Stimulated activated CD8-positive, alpha-beta memory T cell treated with anti-CD3 and anti-CD28 coated beads, Interleukin-7, amount 100 ng/mL, for 1 hour (primary cell): Measurements from ENCODE around the gene FMO2.
"Not testable (repeated sequence)": the region's sequence is repeated elsewhere in the genome, so short reads cannot be mapped to it uniquely, and the experiment has no call there.

Experiments used
- DNase-seq, 2 donors: peaks; one replicate each; pipeline ENCODE4 v3.0.0-alpha.2; 2020; ENCODE audit warnings: low read depth in 2 of 2

Gene FMO2

DNA sequence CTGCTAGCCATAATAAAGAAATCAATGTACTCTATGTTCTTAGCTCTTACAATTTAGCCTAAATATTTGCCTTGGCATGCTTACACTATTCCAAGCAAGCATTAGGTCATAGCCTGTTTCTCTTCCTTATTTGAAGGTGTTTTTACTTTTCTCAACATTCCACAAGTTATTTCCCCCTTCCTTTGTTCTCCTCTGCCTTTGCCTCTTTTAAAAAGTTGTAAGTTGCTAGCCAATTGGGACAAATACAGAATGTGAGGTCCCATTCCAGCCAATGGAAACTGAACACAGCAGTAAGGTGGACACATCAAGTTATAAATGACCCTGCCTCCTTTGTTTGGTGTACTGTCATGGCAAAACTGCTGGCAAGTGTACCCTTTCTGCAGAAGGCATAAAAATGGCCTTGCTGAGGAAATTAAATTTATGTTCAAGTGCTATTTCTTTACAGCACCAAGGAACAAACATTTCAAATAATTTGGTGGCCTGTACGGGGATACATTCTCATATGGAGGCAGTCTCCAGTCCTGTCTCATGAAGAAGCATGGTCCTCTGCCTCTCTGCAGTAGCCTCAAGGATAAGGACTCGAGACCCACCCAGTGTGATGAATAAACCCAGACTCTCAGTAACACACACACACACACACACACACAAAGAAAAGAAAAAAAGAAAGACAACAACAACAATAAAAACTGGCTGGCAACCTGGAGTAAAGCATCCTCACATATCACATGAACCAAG, 34.4 kb downstream of the FMO2 start:
- no peak for DNase-seq

DNA sequence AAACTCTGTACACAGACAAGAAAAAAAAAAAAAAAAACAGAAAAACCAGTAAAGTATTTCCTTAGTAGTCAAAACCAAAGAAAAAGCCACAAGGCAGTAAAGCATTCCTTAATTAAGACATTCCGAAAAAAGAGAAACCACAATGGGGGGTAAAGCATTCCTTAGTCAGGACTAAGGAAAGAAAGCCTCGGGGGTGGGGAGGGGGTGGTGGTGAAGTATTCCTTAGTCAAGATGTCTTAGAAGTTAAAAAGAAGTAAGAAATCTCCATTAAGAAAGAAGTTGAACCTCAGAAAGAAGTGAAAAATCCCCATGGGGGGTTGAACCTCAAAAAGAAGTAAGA, 35.0 kb downstream of the FMO2 start:
- DNase-seq, result no peak

DNA sequence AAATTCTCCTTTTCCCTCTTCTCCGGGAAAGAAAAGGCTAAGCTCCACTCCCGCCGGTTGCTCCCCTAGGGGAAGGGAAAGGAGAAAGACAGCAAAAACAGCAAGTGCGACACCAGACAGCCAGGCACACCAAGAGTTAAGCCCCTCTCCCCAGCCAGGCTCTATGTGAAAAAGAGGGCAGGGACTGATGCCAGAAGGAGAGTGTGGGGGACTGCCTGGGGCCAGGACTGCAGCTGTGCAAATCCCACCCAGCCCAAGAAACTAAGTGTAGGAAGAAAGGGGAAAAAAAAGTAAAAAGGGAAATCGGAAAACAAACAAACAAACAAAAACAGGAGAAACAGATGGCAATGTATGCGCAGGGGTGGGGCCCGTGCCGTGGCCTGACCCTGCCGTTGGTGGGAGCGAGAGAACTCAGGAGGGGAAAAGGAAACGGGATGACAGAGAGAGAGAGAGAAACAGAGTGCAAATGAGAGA, 35.5 kb downstream of the FMO2 start:
- DNase-seq, result no peak

DNA sequence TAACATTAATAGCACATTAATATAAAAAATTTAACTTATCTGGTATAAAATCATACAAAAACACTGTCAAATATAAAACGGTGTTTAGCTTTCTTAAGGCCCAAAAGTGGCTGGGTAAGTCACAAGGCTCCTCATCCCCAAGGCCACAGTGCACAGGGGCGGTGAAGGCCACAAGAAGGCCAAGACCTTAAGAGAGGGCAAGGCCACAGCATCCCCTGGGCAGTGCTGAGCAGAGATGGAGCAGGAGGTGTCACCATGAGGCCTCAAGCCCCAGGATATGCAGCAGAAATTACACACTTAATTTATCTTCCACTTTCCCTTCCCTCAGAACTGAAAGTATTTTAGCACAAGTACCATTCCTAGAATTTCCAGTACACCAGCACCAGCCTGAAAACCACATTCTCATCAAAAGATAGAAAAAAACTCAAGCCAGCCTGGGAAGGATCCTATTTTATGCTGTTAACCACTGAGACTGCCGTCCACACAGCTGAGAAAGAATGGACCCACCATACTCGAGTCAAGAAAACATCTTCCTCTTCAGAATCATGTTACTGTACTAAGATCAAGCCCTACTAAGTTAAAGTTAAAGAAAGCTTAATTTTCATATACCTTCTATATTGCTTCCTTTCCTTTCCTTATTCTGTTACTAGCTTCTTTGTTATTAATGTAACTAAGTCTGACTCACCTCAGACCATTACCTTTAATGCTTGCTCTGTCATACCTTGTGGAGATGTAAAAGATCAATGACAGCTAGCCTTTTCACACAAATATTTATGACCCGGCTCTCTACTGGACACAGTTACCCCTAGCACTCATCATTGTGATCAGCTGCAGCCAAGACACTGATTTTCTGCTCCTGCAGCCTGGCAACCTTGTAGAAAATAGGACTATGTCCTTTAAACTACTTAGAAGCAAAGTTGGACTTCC, 36.8 kb downstream of the FMO2 start:
- DNase-seq, result no peak

DNA sequence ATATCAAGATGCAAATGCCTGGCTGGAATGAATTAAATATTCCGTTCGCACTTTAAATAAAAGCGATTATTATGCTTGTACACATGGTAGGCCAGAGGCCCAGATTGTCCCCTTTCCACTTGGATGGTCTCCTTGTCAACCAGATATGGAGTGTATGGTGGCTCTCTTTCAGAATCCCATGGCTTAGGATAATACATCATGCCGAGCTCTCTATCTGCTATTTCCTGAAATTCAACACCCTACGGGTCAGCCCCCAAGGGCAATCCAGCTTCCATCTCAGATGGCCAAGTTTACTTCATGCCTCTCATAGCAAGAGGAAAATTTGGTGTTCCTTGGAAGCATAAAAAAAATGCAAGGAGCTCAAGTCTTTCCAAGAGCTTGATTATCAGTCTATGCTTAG, 37.8 kb downstream of the FMO2 start:
- DNase-seq, result no peak

DNA sequence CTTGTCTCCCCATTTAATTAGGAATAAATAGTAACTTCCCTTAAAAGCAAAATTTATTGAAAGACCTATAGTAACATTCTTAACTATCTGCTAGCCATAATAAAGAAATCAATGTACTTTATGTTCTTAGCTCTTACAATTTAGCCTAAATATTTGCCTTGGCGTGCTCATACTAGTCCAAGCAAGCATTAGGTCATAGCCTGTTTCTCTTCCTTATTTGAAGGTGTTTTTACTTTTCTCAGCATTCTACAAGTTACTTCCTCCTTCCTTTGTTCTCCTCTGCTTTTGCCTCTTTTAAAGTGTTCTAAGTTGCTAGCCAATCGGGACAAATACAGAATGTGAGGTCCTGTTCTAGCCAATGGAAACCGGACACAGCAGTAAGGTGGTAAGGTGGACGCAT, 39.2 kb downstream of the FMO2 start:
- not testable (repeated sequence) for DNase-seq

DNA sequence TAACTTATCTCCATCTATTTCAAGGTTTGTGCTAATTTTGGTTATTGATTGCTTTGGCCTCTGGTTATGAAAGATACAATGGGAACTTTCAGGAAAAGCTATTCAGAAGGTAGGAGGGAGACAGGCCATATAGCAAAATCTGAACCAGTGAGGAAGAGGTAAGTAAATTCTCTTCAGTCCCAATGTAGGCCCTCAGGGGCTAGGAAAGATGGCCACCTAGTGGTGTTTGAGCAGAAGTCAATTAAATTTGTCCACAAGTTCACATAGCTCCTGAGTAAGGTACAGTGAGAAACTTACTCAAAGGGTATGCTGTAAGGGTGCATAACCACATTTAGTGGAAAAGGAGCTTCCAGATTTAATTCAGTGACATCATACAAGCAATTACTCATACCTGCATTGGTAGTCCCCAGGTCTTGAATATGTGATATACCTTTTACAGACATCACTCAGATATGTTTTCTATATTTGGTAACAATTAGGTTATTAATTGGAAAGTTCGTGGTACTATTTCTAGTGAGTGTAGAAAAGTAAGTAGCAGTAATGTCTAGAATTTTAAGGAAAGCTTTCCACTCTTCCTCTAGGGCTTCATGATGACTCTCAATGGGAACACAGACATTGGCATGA, 41.8 kb downstream of the FMO2 start:
- no peak for DNase-seq

DNA sequence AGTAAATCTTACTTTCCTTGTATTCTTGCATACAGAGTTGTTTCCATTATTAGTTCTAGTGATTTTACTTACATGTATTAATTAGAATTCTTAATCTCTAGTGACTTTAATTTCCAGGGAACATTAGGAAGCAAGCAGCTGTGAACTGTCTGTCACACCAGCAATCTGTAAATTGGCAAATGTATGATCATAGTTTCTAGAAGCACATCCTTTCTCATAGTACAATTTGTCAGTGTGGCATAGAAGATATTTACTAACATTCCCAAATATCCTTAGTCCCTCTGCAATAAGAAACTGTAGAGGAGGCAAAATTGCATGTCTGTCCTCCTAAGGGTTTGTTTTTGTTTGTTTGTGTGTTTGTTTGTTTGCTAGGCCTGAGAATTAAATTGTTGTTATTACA, 46.2 kb downstream of the FMO2 start:
- DNase-seq, result no peak

DNA sequence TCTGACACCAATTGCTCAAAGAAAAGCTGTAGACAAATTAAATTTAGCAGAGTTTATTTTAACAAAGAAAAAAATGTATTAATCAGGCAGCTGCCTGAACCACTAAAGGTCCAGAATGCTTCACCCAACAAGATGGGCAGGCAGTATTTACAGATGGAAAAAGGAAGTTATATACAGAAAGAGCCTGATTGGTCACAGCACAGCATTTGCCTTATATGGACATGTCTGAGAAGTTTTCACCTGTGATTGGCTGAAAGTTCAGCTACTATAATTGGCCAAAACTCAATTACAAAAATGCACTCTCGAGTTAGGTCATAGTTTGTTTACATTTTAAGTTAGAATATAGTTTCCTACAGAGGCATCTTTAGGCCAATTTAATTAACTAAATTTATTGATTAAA, 48.1 kb downstream of the FMO2 start:
- DNase-seq, result no peak

DNA sequence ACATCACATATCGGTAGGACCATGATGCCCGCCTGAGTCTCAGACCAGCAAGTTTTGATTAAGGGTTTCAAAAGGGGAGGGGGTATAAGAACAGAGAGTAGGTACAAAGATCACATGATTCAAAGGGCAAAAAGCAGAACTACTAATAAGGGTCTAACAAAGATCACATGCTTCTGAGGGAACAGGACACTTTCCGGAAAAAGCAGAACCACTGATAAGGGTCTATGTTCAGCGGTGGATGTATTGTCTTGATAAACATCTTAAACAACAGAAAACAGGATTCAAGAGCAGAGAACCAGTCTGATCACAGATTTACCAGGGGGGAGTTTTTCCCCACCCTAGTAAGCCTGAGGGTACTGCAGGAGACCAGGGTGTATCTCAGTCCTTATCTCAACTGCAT, 51.1 kb downstream of the FMO2 start:
- DNase-seq, result not testable (repeated sequence)

DNA sequence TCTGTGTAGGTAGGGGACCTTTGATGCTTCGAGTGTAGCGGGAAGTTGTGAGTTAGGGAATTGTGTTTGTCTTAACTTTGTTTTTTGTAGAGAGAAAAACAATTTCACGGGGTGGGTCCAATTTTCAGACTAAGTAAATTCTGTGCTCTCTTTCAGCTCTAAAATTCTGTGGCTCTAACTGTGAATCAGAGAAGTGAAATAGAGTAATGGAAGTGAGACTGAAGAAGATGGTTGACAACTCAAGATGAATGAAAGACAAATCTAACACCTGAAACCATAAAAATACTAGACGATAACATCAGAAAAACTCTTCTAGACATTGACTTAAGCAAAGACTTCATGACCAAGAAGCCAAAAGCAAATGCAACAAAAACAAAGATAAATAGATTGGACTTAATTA, 58.8 kb downstream of the FMO2 start:
- DNase-seq, result no peak

DNA sequence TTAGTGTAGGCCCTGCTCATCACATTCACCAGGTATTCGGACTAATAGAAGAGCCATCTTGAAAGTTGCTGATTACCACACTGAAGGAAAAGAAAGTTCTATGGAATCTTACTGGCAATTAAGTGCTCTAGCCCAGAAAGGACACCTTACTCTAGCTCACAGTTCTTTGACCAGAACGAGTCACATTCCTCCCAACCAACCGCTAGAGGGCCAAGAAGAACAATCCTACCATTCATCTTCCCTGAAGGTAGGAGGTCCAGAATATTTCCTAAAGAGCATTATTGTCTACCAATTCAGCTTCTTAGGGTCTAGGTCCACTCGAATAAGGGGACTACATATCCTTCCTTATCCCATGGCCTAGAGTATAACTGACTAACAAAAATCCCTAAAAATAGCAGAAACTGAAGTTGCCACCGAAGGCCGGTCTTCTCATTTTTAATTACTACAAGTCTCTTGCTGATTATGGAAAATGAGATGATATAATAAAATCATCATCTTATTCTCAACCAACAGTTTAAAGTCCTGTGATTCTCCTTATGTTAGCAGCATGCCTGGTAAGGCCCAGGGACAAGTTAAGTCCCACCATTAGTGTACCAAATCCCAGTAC, 60.5 kb downstream of the FMO2 start:
- DNase-seq, result no peak

DNA sequence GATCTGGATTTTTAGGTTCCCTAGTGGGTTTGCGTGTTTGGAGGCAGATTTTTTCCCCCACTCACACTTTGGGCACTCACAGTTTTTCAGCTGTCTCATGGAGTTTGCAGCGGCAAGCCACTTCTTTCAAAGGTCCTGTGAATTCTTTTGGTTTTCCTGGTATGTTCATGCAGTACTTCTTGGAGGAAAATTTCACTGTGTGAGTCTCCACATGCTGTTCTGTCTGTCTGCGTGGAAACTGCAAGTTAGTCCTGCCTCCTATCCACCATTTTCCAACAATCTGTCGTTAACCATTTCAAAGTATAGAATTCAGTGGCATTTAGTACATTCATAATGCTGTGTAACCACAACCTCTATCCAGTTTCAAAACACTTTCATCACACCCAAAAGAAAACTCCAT, 62.4 kb downstream of the FMO2 start:
- no peak for DNase-seq

DNA sequence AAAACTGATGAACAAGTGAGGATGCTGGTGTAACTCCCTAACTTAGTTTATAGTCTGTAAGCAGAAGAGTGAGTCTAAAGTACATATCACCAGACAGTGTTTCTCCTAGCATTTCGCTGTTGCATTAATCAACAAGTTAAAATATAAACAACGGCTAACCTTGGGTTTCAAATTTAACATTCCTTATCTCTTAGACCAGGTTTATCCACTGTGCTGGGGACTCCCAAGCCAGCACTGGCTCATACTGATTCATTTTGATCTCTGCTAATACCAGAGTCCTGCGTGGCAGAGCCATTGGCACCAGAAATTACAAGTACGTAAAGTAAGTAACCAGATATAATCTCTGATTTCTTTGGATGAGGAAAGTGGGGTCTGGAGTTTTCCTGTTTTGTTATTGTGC, 63.2 kb downstream of the FMO2 start, which contains the start of gene FMO1:
Gene FMO1, plus strand, starts transcription at position 193 of the 400 bp plus-strand sequence. CDS start 9,594 bp downstream, outside the sequence.
- no peak for DNase-seq

DNA sequence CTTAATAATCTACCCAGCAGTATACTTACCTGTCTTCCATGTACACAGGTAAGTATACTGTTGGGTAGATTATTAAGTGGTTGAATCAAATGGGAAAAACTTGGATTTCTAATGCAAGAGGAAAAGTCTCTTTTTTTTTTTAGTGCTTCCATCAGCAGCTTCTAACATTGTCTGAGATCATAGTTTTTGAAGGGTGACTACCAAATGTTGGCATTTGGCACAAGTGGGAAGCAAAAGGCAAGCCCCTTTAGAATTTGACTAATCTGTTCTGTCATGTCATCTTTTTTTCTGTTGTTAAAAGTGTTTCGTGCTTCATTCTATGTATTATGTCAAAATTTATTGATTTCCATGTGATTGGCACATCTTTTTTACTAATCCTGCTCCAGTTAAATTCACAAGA, 63.7 kb downstream of the FMO2 start:
- DNase-seq, result no peak

DNA sequence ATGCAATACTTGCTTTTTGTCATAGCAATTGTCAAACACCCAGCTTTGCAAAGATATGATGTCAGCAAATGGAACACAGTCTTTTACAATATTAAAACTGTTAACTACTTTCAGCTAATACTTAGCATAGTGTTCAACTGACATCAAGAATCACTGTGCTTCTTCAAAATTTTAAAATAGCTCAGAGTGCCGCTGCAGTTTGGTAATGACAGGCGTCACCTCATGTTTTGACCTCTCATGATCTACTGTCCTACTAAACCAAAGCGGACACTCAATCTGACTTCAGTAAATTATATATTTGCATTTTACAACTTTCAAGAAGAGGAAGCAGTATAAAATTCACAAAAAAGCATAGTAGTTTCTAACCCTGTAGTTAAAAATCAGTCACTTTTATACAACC, 65.2 kb downstream of the FMO2 start:
- DNase-seq, result no peak

DNA sequence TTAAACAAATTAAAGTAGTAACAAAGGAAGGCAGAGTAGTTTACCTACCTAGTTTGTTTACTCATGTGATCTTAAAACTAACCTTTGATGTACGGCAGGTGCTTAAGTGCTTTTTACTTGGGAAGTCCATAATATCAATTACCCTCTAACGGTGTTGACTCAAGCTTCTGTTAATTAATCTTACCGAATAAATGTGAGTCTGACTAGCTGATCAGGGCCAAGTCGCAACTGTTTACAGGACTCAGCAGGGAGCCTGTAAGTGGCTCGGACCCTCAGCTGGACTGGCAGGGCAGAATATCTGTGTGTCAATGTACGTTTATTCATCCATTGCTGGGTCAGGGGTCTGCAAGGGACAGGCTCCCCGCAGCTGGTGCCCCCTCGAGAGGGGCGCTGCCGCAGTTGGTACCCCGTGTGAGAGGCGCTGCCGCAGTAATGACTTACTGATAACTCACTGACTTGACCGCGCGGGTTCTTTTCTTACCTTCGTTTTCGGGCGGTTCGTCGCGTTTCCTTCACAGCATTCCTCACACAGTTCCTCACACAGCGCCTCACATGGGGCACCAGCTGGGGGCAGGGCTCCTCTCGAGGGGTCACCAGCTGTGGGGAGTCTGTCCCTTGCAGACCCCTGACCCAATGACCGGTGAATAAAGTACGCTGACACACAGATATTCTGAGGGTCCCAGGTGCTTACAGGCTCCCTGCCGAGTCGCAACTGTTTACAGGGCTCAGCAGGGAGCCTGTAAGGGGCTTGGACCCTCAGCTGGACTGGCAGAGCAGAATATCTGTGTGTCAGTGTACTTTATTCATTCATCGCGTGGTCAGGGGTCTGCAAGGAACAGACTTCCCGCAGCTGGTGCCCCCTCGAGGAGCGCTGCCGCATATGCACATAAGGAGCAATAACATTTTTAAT, 66.2 kb downstream of the FMO2 start:
- no peak for DNase-seq

DNA sequence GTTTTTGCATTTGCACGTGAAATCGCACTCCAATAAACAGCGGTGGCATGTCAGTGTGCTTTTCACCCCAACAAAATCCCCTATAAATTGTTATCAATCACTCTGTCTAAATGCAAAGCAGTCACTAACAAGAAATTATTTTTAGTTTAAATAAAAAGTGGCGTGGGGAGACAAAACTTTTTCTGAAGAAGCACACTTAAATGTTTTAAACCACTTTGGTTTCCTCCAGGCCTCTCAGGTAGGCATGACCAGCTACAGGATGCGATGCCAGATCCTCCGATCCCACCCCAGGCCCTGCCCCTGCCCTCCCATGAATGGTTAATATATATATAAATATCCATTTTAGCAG, 66.8 kb downstream of the FMO2 start:
- DNase-seq, result no peak

DNA sequence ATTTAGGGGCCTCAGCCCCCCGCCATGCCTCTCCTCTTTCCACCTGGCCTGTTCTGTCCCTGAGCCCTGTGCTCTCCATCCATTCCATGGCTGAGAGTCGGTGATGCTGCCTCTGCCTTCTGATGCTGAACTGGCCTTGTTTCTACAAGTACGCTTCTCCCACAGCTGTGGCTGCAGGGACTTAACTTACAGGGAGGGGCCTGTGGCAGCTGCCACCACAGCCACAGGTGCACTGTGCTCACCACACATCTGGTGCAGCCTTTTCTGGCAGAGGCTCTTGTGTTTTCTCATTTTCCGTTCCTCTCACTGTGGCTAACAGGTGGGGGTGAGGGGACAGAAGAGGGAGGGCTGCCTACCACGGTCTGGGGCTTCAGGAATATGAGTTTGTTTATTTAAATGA, 67.4 kb downstream of the FMO2 start:
- DNase-seq, result no peak

DNA sequence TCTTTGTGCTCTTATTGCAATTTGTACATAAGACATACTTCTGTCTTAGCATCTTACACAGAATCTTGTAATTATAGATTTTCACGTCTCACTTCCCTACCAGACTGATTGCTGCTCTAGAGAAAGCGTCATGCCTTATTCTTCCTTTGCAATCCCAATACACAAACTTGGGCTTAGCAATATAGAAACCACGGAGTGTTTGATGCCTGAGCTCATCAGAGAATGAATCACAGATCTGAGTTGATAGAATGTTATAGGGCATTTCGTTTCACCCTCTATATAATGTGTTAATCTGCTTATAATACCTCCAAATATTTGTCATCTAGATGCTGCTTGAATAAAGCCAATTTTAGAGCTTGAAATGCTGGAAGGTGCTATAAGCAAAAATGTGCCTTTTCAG, 69.8 kb downstream of the FMO2 start:
- no peak for DNase-seq

DNA sequence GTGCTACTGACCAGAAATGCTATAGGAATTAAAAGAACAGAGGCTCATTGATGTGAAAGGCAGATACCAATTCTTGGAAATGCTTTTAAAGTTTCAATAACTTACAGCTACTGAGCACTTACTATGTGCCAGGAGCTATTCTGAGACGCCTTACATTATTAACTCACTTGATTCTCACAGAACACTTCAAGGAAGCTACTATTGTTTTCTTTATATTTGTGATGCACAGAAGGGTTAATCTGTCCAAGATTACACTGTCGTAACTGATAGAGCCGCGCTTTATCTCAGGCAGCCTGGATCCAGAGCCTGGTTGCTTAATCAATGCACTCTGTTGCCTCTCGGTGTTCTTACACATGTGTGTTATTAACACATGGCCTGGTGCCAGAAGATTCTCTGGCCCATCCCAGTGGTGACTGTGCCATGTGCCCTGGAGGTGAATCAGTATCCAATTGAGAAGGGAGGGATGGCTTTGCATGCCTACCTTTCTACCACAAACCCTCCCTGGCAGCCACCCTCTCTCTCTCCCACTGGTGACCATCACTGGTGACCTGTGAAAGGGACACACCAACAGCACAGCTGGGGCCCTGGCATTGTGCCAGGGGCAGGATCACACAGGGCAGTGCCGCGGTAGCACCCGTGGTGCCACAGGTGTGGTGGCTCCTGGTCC, 72.0 kb downstream of the FMO2 start:
- DNase-seq, result no peak
